ENCODE data around the gene PKN3. TPM values are rescaled to one million over a fixed set of nuclear protein-coding genes. Genes with fewer than 3 reads are reported as not detected.
A peak's percentile ranks its signal among the peaks of the same experiment; 100 is the strongest.

PKN3 gene
- total and polyA plus RNA-seq, 9 of the 15 experiments (the other 6 are each of a cell fraction or from before 2014, with no cell fraction given): 0.82 to 49.2 (median 19.7) TPM

GRCh38 chr9:128706671-128707381 lies 4.5 kb downstream of the PKN3 start:
- Histone ChIP-seq H3K9ac (ENCODE audit: insufficient read depth in 1 of 2, low read depth in 2 of 2, low read length in 2 of 2) (peak overlapping the region in 1 of 2 experiments; percentile 50; a peak in 2 of 4 replicates), H3K9me1 (ENCODE audit: control insufficient read depth, insufficient read depth, low read length) (no peaks in the 10 kb centered on the region), H3K36me3 (ENCODE audit: control insufficient read depth, insufficient read depth, low read length) (peaks cover 39% of the 10 kb centered on the region; the same call in 2 of the 3 replicates), H2AFZ (ENCODE audit: low read depth, low read length) (no peak overlapping the region), H3K4me2 (ENCODE audit: insufficient read depth, low read length) (no peak overlapping the region), H3K79me2 (ENCODE audit: control insufficient read depth, insufficient read depth, low read length) (peaks cover 24% of the 10 kb centered on the region), H3K9me3 (replicated peaks; ENCODE audit: control insufficient read depth, insufficient read depth, low read depth, low read length) (no peaks in the 10 kb centered on the region), H3K4me3 (no peak overlapping the region), H4K20me1 (replicated peaks; ENCODE audit: control insufficient read depth, insufficient read depth, low read length) (no peaks in the 10 kb centered on the region), H3K27ac (ENCODE audit: extremely low read depth, low read depth, low read length) (no peak overlapping the region), H3K4me1 (replicated peaks in 1 of 2; ENCODE audit: control insufficient read depth in 2 of 2, insufficient read depth in 2 of 2, low read length in 2 of 2) (peaks cover 9 to 43% of the 10 kb centered on the region in 2 experiments), H3K27me3 (ENCODE audit: control insufficient read depth in 2 of 2, insufficient read depth in 2 of 2, low read length in 2 of 2) (no peaks in the 10 kb centered on the region)
- ATAC-seq (no peak), DNase-seq (ENCODE audit: extremely low read depth in 1 of 4, low spot score in 3 of 4) (no peak), FAIRE-seq (no peak)
- in situ Hi-C loops (cut with MboI): no loop called here
- ChIA-PET POLR2A (interaction anchor here (0.7 to 1.4 kb wide), 5 partner anchors 9 to 210 kb away, joined by 3 to 8 read pairs (median 4); partner anchors contain the start of gene ZDHHC12), CTCF (ENCODE audit: low intra/inter-chr PET ratio) (no interaction called here)
- WGBS (ENCODE audit: insufficient coverage, low coverage, missing lambda C conversion rate): 89% methylated on average over 23 of the region's 23 CpGs
- TF ChIP-seq POLR2G (IDR thresholded peaks at IDR 0.05; ENCODE audit: low read depth, low read length) (peak; percentile 65), RBFOX2 (IDR thresholded peaks at IDR 0.05; ENCODE audit: low read depth, low read length) (0 out of 2 replicates have a peak, but pooled peaks have one; percentile 27), ZNF431 (CRISPR knock-in tag; IDR thresholded peaks at IDR 0.05) (no peak)
- intact Hi-C loops (cut with micrococcal nuclease): no loop called here
- BruUV-seq (replicated peaks): no TSS peak

- Histone ChIP-seq H3K36me3 (ENCODE audit: control insufficient read depth, insufficient read depth, low read length) (peaks cover 43% of the 10 kb centered on the region; the same call in 2 of the 3 replicates), H3K9me1 (ENCODE audit: control insufficient read depth, insufficient read depth, low read length) (no peaks in the 10 kb centered on the region), H3K79me2 (ENCODE audit: control insufficient read depth, insufficient read depth, low read length) (peaks cover 24% of the 10 kb centered on the region), H3K4me1 (replicated peaks in 1 of 2; ENCODE audit: control insufficient read depth in 2 of 2, insufficient read depth in 2 of 2, low read length in 2 of 2) (peaks cover 9 to 36% of the 10 kb centered on the region in 2 experiments), H4K20me1 (replicated peaks; ENCODE audit: control insufficient read depth, insufficient read depth, low read length) (no peaks in the 10 kb centered on the region), H3K27me3 (ENCODE audit: control insufficient read depth in 2 of 2, insufficient read depth in 2 of 2, low read length in 2 of 2) (no peaks in the 10 kb centered on the region), H3K27ac (ENCODE audit: extremely low read depth, low read depth, low read length) (no peak overlapping the region), H3K9me3 (replicated peaks; ENCODE audit: control insufficient read depth, insufficient read depth, low read depth, low read length) (no peaks in the 10 kb centered on the region), H3K9ac (ENCODE audit: insufficient read depth in 1 of 2, low read depth in 2 of 2, low read length in 2 of 2) (no peak overlapping the region), H3K4me3 (no peak overlapping the region), H3K4me2 (ENCODE audit: insufficient read depth, low read length) (no peak overlapping the region), H2AFZ (ENCODE audit: low read depth, low read length) (no peak overlapping the region)
- BruUV-seq (replicated peaks): no TSS peak
- CTCF ChIA-PET (ENCODE audit: low intra/inter-chr PET ratio): no interaction called here
- intact Hi-C loops (cut with micrococcal nuclease): no loop called here
- DNase-seq (ENCODE audit: extremely low read depth in 1 of 4, low spot score in 3 of 4): no peak
- WGBS (ENCODE audit: insufficient coverage, low coverage, missing lambda C conversion rate): 90% methylated on average over 8 of the region's 8 CpGs
- in situ Hi-C loops (cut with MboI): no loop called here
- no peak for ATAC-seq
- no peak for FAIRE-seq
- POLR2A ChIA-PET: interaction anchor here (0.7 to 1.4 kb wide), 5 partner anchors 10 to 211 kb away, joined by 3 to 8 read pairs (median 4); partner anchors contain the start of gene ZDHHC12
- TF ChIP-seq ZNF76 (CRISPR knock-in tag; IDR thresholded peaks at IDR 0.05; ENCODE audit: borderline replicate concordance) (no peak), NUFIP1 (IDR thresholded peaks at IDR 0.05; ENCODE audit: partially characterized antibody) (no peak)
Measured at GRCh38 chr9:128707446-128707845, 5.1 kb downstream of the PKN3 start.

Data from K562 (cell line).